ENCODE data around the gene TMEM134. TPM values are rescaled to one million over a fixed set of nuclear protein-coding genes. Genes with fewer than 3 reads are reported as not detected.

TMEM134 gene
- total and polyA plus RNA-seq, 2 donors (not counting 3 experiments of a cell fraction or from before 2014, with no cell fraction given), result 33.4 to 207 TPM

- Histone ChIP-seq H3K79me2 (ENCODE audit: control insufficient read depth, insufficient read depth, low read length) (no peaks in the 10 kb centered on the region), H3K4me3 (replicated peaks in 1 of 3; ENCODE audit: insufficient read depth in 1 of 3, low read depth in 1 of 3, low read length in 3 of 3) (no peak overlapping the region), H3K27me3 (ENCODE audit: control insufficient read depth in 2 of 2, insufficient read depth in 2 of 2, low read length in 2 of 2) (no peaks in the 10 kb centered on the region), H3K36me3 (ENCODE audit: control insufficient read depth in 2 of 2, extremely low read depth in 1 of 2, insufficient read depth in 2 of 2, low read length in 2 of 2) (peaks cover 0 to 43% of the 10 kb centered on the region in 2 experiments), H3K4me1 (ENCODE audit: control insufficient read depth, extremely low read depth, insufficient read depth, low read length) (no peaks in the 10 kb centered on the region), H3K27ac (ENCODE audit: insufficient read depth, low read depth, low read length) (no peak overlapping the region), H4K20me1 (replicated peaks; ENCODE audit: control insufficient read depth, extremely low read depth, insufficient read depth, low read length) (no peaks in the 10 kb centered on the region), H3K9ac (replicated peaks; ENCODE audit: extremely low read depth, insufficient read depth, low read length) (no peak overlapping the region), H3K9me1 (replicated peaks; ENCODE audit: control insufficient read depth, extremely low read depth, insufficient read depth, low read length) (no peaks in the 10 kb centered on the region), H3K4me2 (ENCODE audit: insufficient read depth, low read length) (no peak overlapping the region), H2AFZ (ENCODE audit: low read depth, low read length) (no peak overlapping the region), H3K9me3 (replicated peaks; ENCODE audit: control insufficient read depth, insufficient read depth, low read length) (no peaks in the 10 kb centered on the region)
- dilution Hi-C loops (cut with MboI; ENCODE audit: extremely low pct_ligation_motif_present, low sequenced_read_pairs) (no loop called here), intact Hi-C loops (cut with micrococcal nuclease) (loop anchor here (1.0 kb wide), 1 partner anchor 34 kb away; no protein-coding TSS in a partner anchor)
- BruUV-seq (replicated peaks), result no TSS peak
- CTCF ChIA-PET, result no interaction called here
- POLR2A ChIA-PET, result interaction anchor here (0.6 kb wide), 1 partner anchor 25 kb away, joined by 6 read pairs; no protein-coding TSS in a partner anchor
- FAIRE-seq (no peak), DNase-seq (ENCODE audit: low read depth, low spot score) (no peak)
- TF ChIP-seq GATA2 (IDR thresholded peaks at IDR 0.05; ENCODE audit: insufficient read depth, insufficient read length, low read depth, low read length), result no peak
- no peak for TF ChIP-seq JUN (IDR thresholded peaks at IDR 0.05; ENCODE audit: borderline replicate concordance, insufficient read depth, insufficient read length, low read depth)
- no peak for TF ChIP-seq FOS (IDR thresholded peaks at IDR 0.05; ENCODE audit: borderline replicate concordance, insufficient read depth, low read length)
Measured at GRCh38 chr11:67435727-67436458, 33.2 kb downstream of the TMEM134 start.

- intact Hi-C loops (cut with micrococcal nuclease) (no loop called here), dilution Hi-C loops (cut with MboI; ENCODE audit: extremely low pct_ligation_motif_present, low sequenced_read_pairs) (no loop called here)
- ChIA-PET CTCF (no interaction called here), POLR2A (no interaction called here)
- Histone ChIP-seq H3K4me3 (replicated peaks in 1 of 3; ENCODE audit: insufficient read depth in 1 of 3, low read depth in 1 of 3, low read length in 3 of 3) (no peak overlapping the region), H3K36me3 (ENCODE audit: control insufficient read depth in 2 of 2, extremely low read depth in 1 of 2, insufficient read depth in 2 of 2, low read length in 2 of 2) (peaks cover 0 to 38% of the 10 kb centered on the region in 2 experiments), H3K9ac (replicated peaks; ENCODE audit: extremely low read depth, insufficient read depth, low read length) (no peak overlapping the region), H2AFZ (ENCODE audit: low read depth, low read length) (no peak overlapping the region), H3K27me3 (ENCODE audit: control insufficient read depth in 2 of 2, insufficient read depth in 2 of 2, low read length in 2 of 2) (no peaks in the 10 kb centered on the region), H3K4me2 (ENCODE audit: insufficient read depth, low read length) (no peak overlapping the region), H3K9me3 (replicated peaks; ENCODE audit: control insufficient read depth, insufficient read depth, low read length) (no peaks in the 10 kb centered on the region), H4K20me1 (replicated peaks; ENCODE audit: control insufficient read depth, extremely low read depth, insufficient read depth, low read length) (no peaks in the 10 kb centered on the region), H3K9me1 (replicated peaks; ENCODE audit: control insufficient read depth, extremely low read depth, insufficient read depth, low read length) (no peaks in the 10 kb centered on the region), H3K27ac (ENCODE audit: insufficient read depth, low read depth, low read length) (no peak overlapping the region), H3K4me1 (ENCODE audit: control insufficient read depth, extremely low read depth, insufficient read depth, low read length) (no peaks in the 10 kb centered on the region), H3K79me2 (ENCODE audit: control insufficient read depth, insufficient read depth, low read length) (no peaks in the 10 kb centered on the region)
- no peak for FAIRE-seq
- DNase-seq (ENCODE audit: low read depth, low spot score), result no peak
- BruUV-seq (replicated peaks), result no TSS peak
- TF ChIP-seq JUN (IDR thresholded peaks at IDR 0.05; ENCODE audit: borderline replicate concordance, insufficient read depth, insufficient read length, low read depth), result no peak
- TF ChIP-seq FOS (IDR thresholded peaks at IDR 0.05; ENCODE audit: borderline replicate concordance, insufficient read depth, low read length), result no peak
- no peak for TF ChIP-seq MAX (IDR thresholded peaks at IDR 0.05; ENCODE audit: insufficient read depth, insufficient read length)
- TF ChIP-seq POLR2AphosphoS5 (IDR thresholded peaks at IDR 0.05; ENCODE audit: insufficient read depth, low read depth, low read length), result no peak
- TF ChIP-seq GATA2 (IDR thresholded peaks at IDR 0.05; ENCODE audit: insufficient read depth, insufficient read length, low read depth, low read length), result no peak
- TF ChIP-seq MYC (IDR thresholded peaks at IDR 0.05; ENCODE audit: low read depth, low read length), result no peak
- no peak for TF ChIP-seq POLR2A (IDR thresholded peaks at IDR 0.05; ENCODE audit: low read depth, low read length)
- no peak for TF ChIP-seq EZH2 (IDR thresholded peaks at IDR 0.05; ENCODE audit: borderline replicate concordance, low read depth, low read length, severe bottlenecking)
- no peak for TF ChIP-seq CTCF (IDR thresholded peaks at IDR 0.05; ENCODE audit: extremely low read depth in 1 of 2, insufficient read depth in 1 of 2, low read depth in 1 of 2, low read length in 2 of 2)
Measured at GRCh38 chr11:67435031-67435726, 33.9 kb downstream of the TMEM134 start.
